ENCODE data around the gene ADORA3. TPM values are rescaled to one million over a fixed set of nuclear protein-coding genes. Genes with fewer than 3 reads are reported as not detected.

The ADORA3 gene
- total RNA-seq, 1 experiment from 2014 or later, result not detected

GRCh38 chr1:111474106-111474505 lies 29.3 kb downstream of the ADORA3 start:
- in situ Hi-C loops (cut with HindIII; ENCODE audit: low pct_unique_long_range_greater_than_20kb, low sequenced_read_pairs) (no loop called here), intact Hi-C loops (cut with micrococcal nuclease; ENCODE audit: unreplicated experiment) (no loop called here)
- BruUV-seq (replicated peaks), result no TSS peak
- ATAC-seq, result no peak
- no peaks in the 10 kb centered on the region for H3K4me1 ChIP-seq (ENCODE audit: control insufficient read depth, insufficient read depth, low read length)
- H3K27ac ChIP-seq (ENCODE audit: low read length), result no peak overlapping the region
- H3K9me3 ChIP-seq (ENCODE audit: control insufficient read depth, insufficient read depth, low read depth, low read length), result no peaks in the 10 kb centered on the region
- no peak overlapping the region for H3K4me3 ChIP-seq (ENCODE audit: low read depth in 2 of 2, low read length in 2 of 2)
- DNase-seq (ENCODE audit: low read depth, low spot score), result no peak
- CTCF ChIA-PET, result no interaction called here
- POLR2A ChIA-PET, result no interaction called here
- H3K27me3 ChIP-seq (ENCODE audit: control insufficient read depth, insufficient read depth, low read length), result no peaks in the 10 kb centered on the region
- TF ChIP-seq, protein P1, sequence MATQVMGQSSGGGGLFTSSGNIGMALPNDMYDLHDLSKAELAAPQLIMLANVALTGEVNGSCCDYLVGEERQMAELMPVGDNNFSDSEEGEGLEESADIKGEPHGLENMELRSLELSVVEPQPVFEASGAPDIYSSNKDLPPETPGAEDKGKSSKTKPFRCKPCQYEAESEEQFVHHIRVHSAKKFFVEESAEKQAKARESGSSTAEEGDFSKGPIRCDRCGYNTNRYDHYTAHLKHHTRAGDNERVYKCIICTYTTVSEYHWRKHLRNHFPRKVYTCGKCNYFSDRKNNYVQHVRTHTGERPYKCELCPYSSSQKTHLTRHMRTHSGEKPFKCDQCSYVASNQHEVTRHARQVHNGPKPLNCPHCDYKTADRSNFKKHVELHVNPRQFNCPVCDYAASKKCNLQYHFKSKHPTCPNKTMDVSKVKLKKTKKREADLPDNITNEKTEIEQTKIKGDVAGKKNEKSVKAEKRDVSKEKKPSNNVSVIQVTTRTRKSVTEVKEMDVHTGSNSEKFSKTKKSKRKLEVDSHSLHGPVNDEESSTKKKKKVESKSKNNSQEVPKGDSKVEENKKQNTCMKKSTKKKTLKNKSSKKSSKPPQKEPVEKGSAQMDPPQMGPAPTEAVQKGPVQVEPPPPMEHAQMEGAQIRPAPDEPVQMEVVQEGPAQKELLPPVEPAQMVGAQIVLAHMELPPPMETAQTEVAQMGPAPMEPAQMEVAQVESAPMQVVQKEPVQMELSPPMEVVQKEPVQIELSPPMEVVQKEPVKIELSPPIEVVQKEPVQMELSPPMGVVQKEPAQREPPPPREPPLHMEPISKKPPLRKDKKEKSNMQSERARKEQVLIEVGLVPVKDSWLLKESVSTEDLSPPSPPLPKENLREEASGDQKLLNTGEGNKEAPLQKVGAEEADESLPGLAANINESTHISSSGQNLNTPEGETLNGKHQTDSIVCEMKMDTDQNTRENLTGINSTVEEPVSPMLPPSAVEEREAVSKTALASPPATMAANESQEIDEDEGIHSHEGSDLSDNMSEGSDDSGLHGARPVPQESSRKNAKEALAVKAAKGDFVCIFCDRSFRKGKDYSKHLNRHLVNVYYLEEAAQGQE (IDR thresholded peaks at IDR 0.05; ENCODE audit: insufficient read depth in 1 of 2, low read depth in 2 of 2, low read length in 1 of 2), result no peak
- no peak for TF ChIP-seq SIN3A (IDR thresholded peaks at IDR 0.05; ENCODE audit: borderline replicate concordance, insufficient read depth, low read depth, low read length)
- TF ChIP-seq TCF7L2 (IDR thresholded peaks at IDR 0.05; ENCODE audit: low read depth, low read length), result no peak
- TF ChIP-seq CTCF (IDR thresholded peaks at IDR 0.05), result no peak
- no peak for TF ChIP-seq POLR2AphosphoS5 (IDR thresholded peaks at IDR 0.05; ENCODE audit: low read depth, low read length)
- H3K36me3 ChIP-seq (ENCODE audit: control insufficient read depth, insufficient read depth, low read length), result no peaks in the 10 kb centered on the region

DNA sequence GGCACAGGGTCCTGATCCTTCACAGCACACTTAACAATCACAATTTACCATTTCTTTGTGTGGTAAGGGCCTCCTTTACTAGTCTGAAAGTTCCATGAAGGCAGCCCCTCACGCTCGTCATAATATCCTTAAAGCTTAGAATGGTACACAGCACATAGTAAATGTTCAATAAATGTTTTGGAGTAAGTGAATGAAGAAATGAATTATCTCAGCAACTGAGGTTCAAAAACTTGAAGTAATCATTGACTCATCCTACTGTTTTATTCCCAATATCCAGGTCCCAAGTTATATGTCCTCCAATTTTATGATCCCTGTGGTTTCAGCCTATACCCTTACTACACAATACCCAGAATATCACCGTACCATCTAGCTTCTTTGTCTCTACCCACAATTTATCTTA lies 31.9 kb downstream of the ADORA3 start:
- H3K4me3 ChIP-seq (ENCODE audit: low read depth in 2 of 2, low read length in 2 of 2), result no peak overlapping the region
- no peak for DNase-seq (ENCODE audit: low read depth, low spot score)
- BruUV-seq (replicated peaks), result no TSS peak
- ChIA-PET POLR2A (no interaction called here), CTCF (no interaction called here)
- no peaks in the 10 kb centered on the region for H3K9me3 ChIP-seq (ENCODE audit: control insufficient read depth, insufficient read depth, low read depth, low read length)
- in situ Hi-C loops (cut with HindIII; ENCODE audit: low pct_unique_long_range_greater_than_20kb, low sequenced_read_pairs) (no loop called here), intact Hi-C loops (cut with micrococcal nuclease; ENCODE audit: unreplicated experiment) (no loop called here)
- no peaks in the 10 kb centered on the region for H3K36me3 ChIP-seq (ENCODE audit: control insufficient read depth, insufficient read depth, low read length)
- TF ChIP-seq CTCF (IDR thresholded peaks at IDR 0.05) (no peak), SIN3A (IDR thresholded peaks at IDR 0.05; ENCODE audit: borderline replicate concordance, insufficient read depth, low read depth, low read length) (no peak)
- TF ChIP-seq, protein P1 (IDR thresholded peaks at IDR 0.05; ENCODE audit: insufficient read depth in 1 of 2, low read depth in 2 of 2, low read length in 1 of 2), result no peak
- no peaks in the 10 kb centered on the region for H3K27me3 ChIP-seq (ENCODE audit: control insufficient read depth, insufficient read depth, low read length)
- no peak for ATAC-seq
- no peaks in the 10 kb centered on the region for H3K4me1 ChIP-seq (ENCODE audit: control insufficient read depth, insufficient read depth, low read length)
- no peak overlapping the region for H3K27ac ChIP-seq (ENCODE audit: low read length)

Measured in Panc1 (cell line).